HepG2 (cell line): ENCODE results near the gene ANKRD44. TPM values are rescaled to one million over a fixed set of nuclear protein-coding genes. Genes with fewer than 3 reads are reported as not detected.

ENCODE experiments used
- ATAC-seq: fragments of 200-7000 bp; cut with Tn5 transposase; 3 replicates; pipeline ENCODE4 v1.9.1; 2020; ENCODE audit warnings: mild to moderate bottlenecking, moderate library complexity
- BruUV-seq: library from RNA; stranded (reverse); fragments of 400-500 nt; replicated peaks from 2 replicates; lab custom pipeline; 2021; lab: Mats Ljungman, UMichigan
- CTCF ChIA-PET: fragments of 300-600 bp; formaldehyde crosslinking; extraction: SDS; loops from one replicate; lab custom pipeline; 2021; ENCODE audit warnings: low total read pairs, inconsistent platforms, low intra/inter-chr PET ratio; lab: Yijun Ruan, JAX
- POLR2A ChIA-PET: fragments of 350-600 bp; sonication (Branson Sonifier 250); formaldehyde crosslinking; loops from one replicate; lab custom pipeline; 2020; ENCODE audit warnings: antibody characterized with exemption, inconsistent platforms; lab: Yijun Ruan, JAX
- DNase-seq: peaks from one replicate; pipeline ENCODE4 v3.0.0-alpha.2; 2015; ENCODE audit warnings: low spot score
- FAIRE-seq: peaks from 3 replicates; lab custom pipeline; 2011; peaks lifted over from hg19 to GRCh38; lab: Jason Lieb, UNC
- H2AFZ ChIP-seq: one replicate; pipeline ENCODE4 v1.6.1; 2011; ENCODE audit warnings: low read length, inconsistent platforms
- H3K27ac ChIP-seq: fragments of 300-600 bp; 3 replicates; pipeline ENCODE4 v1.8.0; 2011; ENCODE audit warnings: mixed run types, mild to moderate bottlenecking, mixed read lengths, low read length, inconsistent platforms; ENCODE audit not compliant: insufficient read depth; ENCODE audit errors: extremely low read length
- H3K27me3 ChIP-seq, 2 experiments: fragments of 200-600 bp in 1 of 2; 2 replicates in 1 of 2; 3 replicates in 1 of 2; pipeline versions ENCODE4 v1.6.0 to v1.8.0; 2011; ENCODE audit warnings: low read length in 2 of 2, mild to moderate bottlenecking in 2 of 2, moderate library complexity in 2 of 2, inconsistent platforms in 1 of 2; ENCODE audit not compliant: insufficient read depth in 2 of 2, control insufficient read depth in 1 of 2
- H3K36me3 ChIP-seq, 2 experiments: fragments of 200-600 bp in 1 of 2; replicated peaks in 1 of 2; 2 replicates in 1 of 2; 3 replicates in 1 of 2; pipeline versions ENCODE4 v1.5.1 to v1.8.0; 2011; ENCODE audit warnings: low read length in 2 of 2, inconsistent platforms in 1 of 2; ENCODE audit not compliant: insufficient read depth in 2 of 2, control insufficient read depth in 1 of 2
- H3K4me1 ChIP-seq: 2 replicates; pipeline ENCODE4 v1.5.1; 2012; ENCODE audit warnings: low read length, inconsistent platforms; ENCODE audit not compliant: insufficient read depth
- H3K4me2 ChIP-seq: 2 replicates; pipeline ENCODE4 v1.6.0; 2011; ENCODE audit warnings: low read depth, low read length, inconsistent platforms
- H3K4me3 ChIP-seq, 3 experiments: fragments of 200-600 bp in 1 of 3; sonication (generic), shearing (Covaris generic) in 1 of 3; replicated peaks in 1 of 3; 2 replicates each; pipeline ENCODE4 v1.5.1; 2011 to 2016; ENCODE audit warnings: low read length in 3 of 3, inconsistent platforms in 2 of 3, low read depth in 2 of 3, mild to moderate bottlenecking in 2 of 3, control low read depth in 1 of 3, mixed read lengths in 1 of 3; ENCODE audit not compliant: insufficient read depth in 1 of 3
- H3K79me2 ChIP-seq: one replicate; pipeline ENCODE4 v1.6.1; 2011; ENCODE audit warnings: low read length, inconsistent platforms; ENCODE audit not compliant: insufficient read depth
- H3K9ac ChIP-seq: 2 replicates; pipeline ENCODE4 v1.6.0; 2011; ENCODE audit warnings: mild to moderate bottlenecking, low read depth, low read length, inconsistent platforms; ENCODE audit not compliant: insufficient read depth
- H3K9me3 ChIP-seq: 2 replicates; pipeline ENCODE4 v1.5.1; 2012; ENCODE audit warnings: mild to moderate bottlenecking, low read length
- H4K20me1 ChIP-seq: 2 replicates; pipeline ENCODE4 v1.6.0; 2011; ENCODE audit warnings: inconsistent platforms, mild to moderate bottlenecking, low read length, moderate library complexity; ENCODE audit not compliant: insufficient read depth
- FOXJ3 ChIP-seq: sonication (generic); formaldehyde crosslinking; IDR thresholded peaks from 2 replicates; pipeline ENCODE4 v1.4.0; 2020; ENCODE audit warnings: missing genetic modification reagents, mild to moderate bottlenecking, borderline replicate concordance
- GABPB1 ChIP-seq: IDR thresholded peaks from 2 replicates; pipeline ENCODE4 v1.6.1; 2016; ENCODE audit warnings: mild to moderate bottlenecking, missing genetic modification reagents, moderate library complexity, missing compliant biosample characterization
- GTF3A ChIP-seq: sonication (generic); formaldehyde crosslinking; conservative IDR thresholded peaks from 2 replicates; pipeline ENCODE4 v1.4.0; 2020; ENCODE audit warnings: mild to moderate bottlenecking, missing genetic modification reagents
- NFKBIZ ChIP-seq: IDR thresholded peaks from 2 replicates; pipeline ENCODE4 v1.6.1; 2018; ENCODE audit warnings: missing genetic modification reagents, missing compliant biosample characterization
- PHF5A ChIP-seq: IDR thresholded peaks from one replicate; pipeline ENCODE4 v1.6.1; 2018; ENCODE audit warnings: low read depth, missing genetic modification reagents; ENCODE audit not compliant: unreplicated experiment
- RBAK ChIP-seq: sonication (generic); formaldehyde crosslinking; IDR thresholded peaks from 2 replicates; pipeline ENCODE4 v1.5.1; 2020; ENCODE audit warnings: mild to moderate bottlenecking, missing genetic modification reagents
- ZBTB25 ChIP-seq: IDR thresholded peaks from 2 replicates; pipeline ENCODE4 v1.6.1; 2018; ENCODE audit warnings: missing genetic modification reagents
- ZKSCAN5 ChIP-seq: sonication (generic); formaldehyde crosslinking; IDR thresholded peaks from 2 replicates; pipeline ENCODE4 v1.5.1; 2020; ENCODE audit warnings: mild to moderate bottlenecking, missing genetic modification reagents
- ZNF124 ChIP-seq: sonication (generic); formaldehyde crosslinking; IDR thresholded peaks from 2 replicates; pipeline ENCODE4 v1.4.0; 2020; ENCODE audit warnings: missing genetic modification reagents
- ZNF503 ChIP-seq: sonication (generic); formaldehyde crosslinking; IDR thresholded peaks from 2 replicates; pipeline ENCODE4 v1.4.0; 2020; ENCODE audit warnings: missing genetic modification reagents
- ZNF512 ChIP-seq: sonication (generic); formaldehyde crosslinking; IDR thresholded peaks from 2 replicates; pipeline ENCODE4 v1.4.0; 2020; ENCODE audit warnings: mild to moderate bottlenecking, missing genetic modification reagents
- ZNF569 ChIP-seq: sonication (generic); formaldehyde crosslinking; IDR thresholded peaks from 2 replicates; pipeline ENCODE4 v1.5.0; 2020; ENCODE audit warnings: mild to moderate bottlenecking, missing genetic modification reagents, moderate library complexity, borderline replicate concordance
- ZNF597 ChIP-seq: sonication (generic); formaldehyde crosslinking; IDR thresholded peaks from 2 replicates; pipeline ENCODE4 v1.5.0; 2020; ENCODE audit warnings: missing genetic modification reagents
- ZNF777 ChIP-seq: sonication (generic); formaldehyde crosslinking; IDR thresholded peaks from 2 replicates; pipeline ENCODE4 v1.4.0; 2020; ENCODE audit warnings: missing genetic modification reagents
- ZNF788 ChIP-seq: sonication (generic); formaldehyde crosslinking; IDR thresholded peaks from 2 replicates; pipeline ENCODE4 v1.5.0; 2020; ENCODE audit warnings: mild to moderate bottlenecking, missing genetic modification reagents, borderline replicate concordance
- WGBS: methylation state at CpG from one replicate; pipeline ENCODE4 v1.1.6; 2017; ENCODE audit warnings: low lambda C conversion rate; 5-methylcytosine and 5-hydroxymethylcytosine counted together
- in situ Hi-C: cut with HindIII; loops from 2 replicates; pipeline ENCODE4 v1.10.0; 2017; ENCODE audit warnings: low pct_unique_long_range_greater_than_20kb; ENCODE audit not compliant: extremely low pct_ligation_motif_present
- intact Hi-C: fragments of 100-400 bp; cut with micrococcal nuclease; formaldehyde crosslinking; loops from one replicate; pipeline ENCODE4 v1.10.0; 2022; ENCODE audit not compliant: unreplicated experiment
- polyA plus RNA-seq, 8 experiments: library from polyadenylated mRNA; depleted of rRNA in 3 of 8; stranded (reverse) in 7 of 8; unstranded in 1 of 8; fragments of >200 nt; fragmentation: Illumina TruSeq in 4 of 8; extraction: Trizol in 4 of 8; gene quantifications; 2 replicates each; pipeline versions ENCODE4 v1.2.1 to v1.2.3, GENCODE V29; 2011 to 2016; ENCODE audit warnings: low read depth in 4 of 8, missing spikeins in 1 of 8, mixed read lengths in 1 of 8; ENCODE audit not compliant: insufficient read depth in 1 of 8
- total RNA-seq, 5 experiments: library from RNA; depleted of rRNA; stranded (reverse); fragments of >200 nt; fragmentation: Illumina TruSeq; extraction: Trizol; gene quantifications; 2 replicates each; pipeline ENCODE4 v1.2.3, GENCODE V29; 2016; ENCODE audit warnings: low read depth in 1 of 5
- TF ChIP-seq, protein P1 (sequence below): IDR thresholded peaks from 2 replicates; pipeline ENCODE4 v1.6.1; 2016; ENCODE audit warnings: missing compliant biosample characterization, missing genetic modification reagents, borderline replicate concordance

ANKRD44 gene
- total and polyA plus RNA-seq, 2 of the 13 experiments (the other 11 are each of a cell fraction or from before 2014, with no cell fraction given), result 0.04 to 0.11 TPM

- DNase-seq (no peak), ATAC-seq (no peak), FAIRE-seq (no peak)
- no peak overlapping the region for H3K4me2 ChIP-seq
- ChIA-PET POLR2A (no interaction called here), CTCF (no interaction called here)
- intact Hi-C loops (no loop called here), in situ Hi-C loops (no loop called here)
- no peak overlapping the region for H3K27ac ChIP-seq
- 27% methylated on average over 1 of the region's 1 CpG for WGBS
- H3K4me3 ChIP-seq, result no peak overlapping the region
- H3K4me1 ChIP-seq, result peaks cover 10% of the 10 kb centered on the region
- H3K36me3 ChIP-seq, result no peaks in the 10 kb centered on the region
- H4K20me1 ChIP-seq, result 0 out of 2 replicates have a peak, but pooled peaks cover 3% of the 10 kb centered on the region
- H3K9me3 ChIP-seq, result no peaks in the 10 kb centered on the region
- no peak overlapping the region for H2AFZ ChIP-seq
- H3K9ac ChIP-seq, result no peak overlapping the region
- no peaks in the 10 kb centered on the region for H3K79me2 ChIP-seq
- BruUV-seq, result no TSS peak
- no peaks in the 10 kb centered on the region; a peak in 1 of 5 replicates for H3K27me3 ChIP-seq
- TF ChIP-seq ZNF569 (CRISPR knock-in tag), result no peak
- no peak for TF ChIP-seq GABPB1 (CRISPR knock-in tag)
- no peak for TF ChIP-seq ZNF597
- TF ChIP-seq ZNF777 (CRISPR knock-in tag), result no peak
- TF ChIP-seq ZNF512 (CRISPR knock-in tag), result no peak
- TF ChIP-seq ZNF503 (CRISPR knock-in tag), result no peak
- no peak for TF ChIP-seq ZKSCAN5 (CRISPR knock-in tag)
- no peak for TF ChIP-seq GTF3A (CRISPR knock-in tag)
- TF ChIP-seq ZNF124 (CRISPR knock-in tag), result no peak
- no peak for TF ChIP-seq PHF5A (CRISPR knock-in tag)
- no peak for TF ChIP-seq ZBTB25
- no peak for TF ChIP-seq ZNF788 (CRISPR knock-in tag)
- TF ChIP-seq RBAK (CRISPR knock-in tag), result no peak
- TF ChIP-seq, protein P1, sequence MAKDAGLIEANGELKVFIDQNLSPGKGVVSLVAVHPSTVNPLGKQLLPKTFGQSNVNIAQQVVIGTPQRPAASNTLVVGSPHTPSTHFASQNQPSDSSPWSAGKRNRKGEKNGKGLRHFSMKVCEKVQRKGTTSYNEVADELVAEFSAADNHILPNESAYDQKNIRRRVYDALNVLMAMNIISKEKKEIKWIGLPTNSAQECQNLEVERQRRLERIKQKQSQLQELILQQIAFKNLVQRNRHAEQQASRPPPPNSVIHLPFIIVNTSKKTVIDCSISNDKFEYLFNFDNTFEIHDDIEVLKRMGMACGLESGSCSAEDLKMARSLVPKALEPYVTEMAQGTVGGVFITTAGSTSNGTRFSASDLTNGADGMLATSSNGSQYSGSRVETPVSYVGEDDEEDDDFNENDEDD (CRISPR knock-in tag), result no peak
- TF ChIP-seq FOXJ3, result no peak
- TF ChIP-seq NFKBIZ (CRISPR knock-in tag), result no peak
Observed at GRCh38 chr2:196957881-196958525, 352.6 kb downstream of the ANKRD44 start.
